ENCODE measurements around the gene ARRB1.
"Not testable (repeated sequence)": the region's sequence is repeated elsewhere in the genome, so short reads cannot be mapped to it uniquely, and the experiment has no call there.

Gene ARRB1

GRCh38 chr11:75369560-75370255 lies 18.2 kb upstream of the ARRB1 start:
- no peak for DNase-seq

DNA sequence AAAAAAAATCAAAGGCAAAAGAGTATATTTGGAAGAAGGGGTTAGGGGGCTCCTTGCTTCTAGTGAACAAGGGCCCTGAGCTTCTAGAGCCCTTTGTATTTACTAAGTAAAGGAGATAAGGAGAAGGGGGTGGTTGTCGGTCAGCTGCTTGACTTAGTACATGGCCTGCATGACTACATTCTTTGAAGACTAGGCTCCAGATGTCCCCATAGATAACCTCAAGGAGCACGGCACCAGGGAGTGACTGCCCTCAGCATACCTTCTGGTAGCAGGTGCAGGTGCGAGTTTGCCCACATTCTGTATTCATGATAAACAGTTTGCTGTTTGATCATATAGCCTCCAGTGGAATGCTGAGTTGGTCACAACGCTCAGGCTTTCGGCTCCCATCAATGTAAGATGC lies 15.4 kb upstream of the ARRB1 start:
- not testable (repeated sequence) for DNase-seq

GRCh38 chr11:75365711-75366181 lies 14.3 kb upstream of the ARRB1 start:
- no peak for DNase-seq

DNA sequence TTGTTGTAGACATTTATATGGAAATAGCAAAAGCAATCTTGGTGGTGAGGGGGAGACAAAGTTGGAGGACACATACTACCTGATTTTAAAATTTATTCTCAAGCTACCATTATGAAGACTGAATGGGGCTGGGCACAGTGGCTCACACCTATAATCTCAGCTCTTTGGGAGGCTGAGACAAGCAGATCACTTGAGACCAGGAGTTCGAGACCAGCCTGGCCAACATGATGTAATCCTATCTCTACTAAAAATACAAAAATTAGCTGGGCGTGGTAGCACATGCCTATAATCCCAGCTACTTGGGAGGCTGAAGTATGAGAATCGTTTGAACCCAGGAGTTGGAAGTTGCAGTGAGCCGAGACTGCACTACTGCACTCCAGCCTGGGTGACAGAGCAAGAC lies 10.8 kb upstream of the ARRB1 start:
- DNase-seq = not testable (repeated sequence)

GRCh38 chr11:75356613-75357012 lies 5.2 kb upstream of the ARRB1 start:
- DNase-seq = no peak

DNA sequence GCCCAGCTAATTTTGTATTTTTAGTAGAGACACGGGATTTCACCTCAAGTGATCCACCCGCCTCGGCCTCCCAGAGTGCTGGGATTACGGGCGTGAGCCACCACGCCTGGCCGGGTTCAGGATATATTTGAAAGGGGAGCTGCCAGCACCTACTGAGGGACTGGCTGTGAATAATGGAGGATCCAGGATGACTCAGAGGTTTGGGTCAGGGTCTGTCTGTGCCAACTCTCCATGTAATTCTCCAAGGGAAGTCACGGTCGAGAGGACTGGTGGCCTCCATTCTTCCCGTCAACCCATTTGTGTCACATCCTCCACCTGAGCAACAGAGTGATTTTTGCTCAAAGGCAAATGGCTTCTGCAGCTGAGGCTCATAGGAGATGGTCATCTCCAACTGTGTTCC lies 3.6 kb upstream of the ARRB1 start:
- no peak for DNase-seq

DNA sequence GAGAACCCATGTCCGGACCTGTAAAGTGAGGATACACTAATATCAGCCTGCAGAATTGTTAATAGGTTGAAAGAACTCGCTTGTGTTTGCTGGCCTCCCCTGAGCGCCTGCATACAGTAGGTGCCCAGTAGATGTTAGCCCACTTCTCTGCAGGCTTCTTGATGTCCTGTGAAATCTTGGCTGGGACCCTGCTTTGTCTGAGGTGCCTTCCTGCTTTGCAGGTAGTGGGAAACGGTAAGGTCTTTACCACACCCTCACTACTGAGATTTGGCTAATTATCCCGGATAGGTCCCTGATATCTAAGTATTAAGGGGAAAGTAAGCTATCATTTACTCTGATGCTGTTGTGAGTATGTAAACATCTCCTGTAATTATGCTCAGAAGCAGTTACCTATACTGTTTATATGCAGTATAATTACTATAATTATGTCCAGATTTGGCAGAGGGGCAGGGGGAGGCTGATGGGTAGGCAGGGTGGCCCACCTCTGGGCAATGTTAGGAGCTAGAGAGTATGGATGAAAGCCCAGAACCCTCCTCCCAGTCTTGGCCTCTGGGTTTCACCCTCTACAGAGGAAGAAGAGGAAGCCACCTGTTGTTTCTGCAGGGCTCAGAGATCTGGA lies 1.2 kb upstream of the ARRB1 start:
- DNase-seq = no peak

DNA sequence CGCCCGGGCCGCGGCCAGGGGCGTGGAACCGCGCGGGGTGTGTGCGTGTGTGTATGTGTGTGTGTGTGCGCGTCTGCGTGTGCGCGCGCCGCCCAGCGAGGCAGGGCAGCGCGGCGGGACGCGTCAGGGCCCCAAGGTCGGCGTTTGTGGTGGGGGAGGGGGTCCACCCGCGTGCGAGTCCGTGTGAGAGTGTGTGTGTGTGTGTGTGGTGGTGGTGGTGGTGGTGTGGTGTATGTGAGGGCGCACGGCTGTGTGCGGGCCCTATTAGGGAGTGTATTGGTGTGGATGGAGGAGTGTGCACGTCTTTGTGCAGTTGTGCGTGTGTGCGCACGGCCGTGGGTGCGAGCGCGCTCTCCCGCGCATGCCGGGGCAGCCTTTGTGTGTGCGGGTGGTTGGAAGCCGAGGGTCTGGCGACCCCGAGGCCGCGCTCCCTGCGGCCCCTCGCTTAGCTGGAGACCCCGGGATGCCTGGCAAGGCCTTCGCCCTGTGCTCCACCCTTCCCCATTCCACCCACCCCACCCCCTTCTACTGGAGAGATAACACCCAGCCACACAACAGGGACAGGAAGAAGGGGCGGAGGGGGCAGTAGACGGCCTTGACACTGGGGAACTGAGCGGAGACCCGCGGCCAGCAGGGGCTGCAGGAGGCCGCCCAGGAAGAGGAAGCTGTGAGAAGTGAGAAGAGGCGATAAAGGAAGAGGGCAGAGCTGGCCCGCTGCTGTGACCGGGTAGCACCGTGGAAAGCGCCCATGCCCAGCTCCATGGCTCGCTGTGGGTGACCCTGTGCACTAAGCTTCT lies 528 bp upstream of the ARRB1 start:
- peak; percentile 72 for DNase-seq

- DNase-seq = no peak
Measured at GRCh38 chr11:75350743-75351540, 519 bp downstream of the ARRB1 start.

DNA sequence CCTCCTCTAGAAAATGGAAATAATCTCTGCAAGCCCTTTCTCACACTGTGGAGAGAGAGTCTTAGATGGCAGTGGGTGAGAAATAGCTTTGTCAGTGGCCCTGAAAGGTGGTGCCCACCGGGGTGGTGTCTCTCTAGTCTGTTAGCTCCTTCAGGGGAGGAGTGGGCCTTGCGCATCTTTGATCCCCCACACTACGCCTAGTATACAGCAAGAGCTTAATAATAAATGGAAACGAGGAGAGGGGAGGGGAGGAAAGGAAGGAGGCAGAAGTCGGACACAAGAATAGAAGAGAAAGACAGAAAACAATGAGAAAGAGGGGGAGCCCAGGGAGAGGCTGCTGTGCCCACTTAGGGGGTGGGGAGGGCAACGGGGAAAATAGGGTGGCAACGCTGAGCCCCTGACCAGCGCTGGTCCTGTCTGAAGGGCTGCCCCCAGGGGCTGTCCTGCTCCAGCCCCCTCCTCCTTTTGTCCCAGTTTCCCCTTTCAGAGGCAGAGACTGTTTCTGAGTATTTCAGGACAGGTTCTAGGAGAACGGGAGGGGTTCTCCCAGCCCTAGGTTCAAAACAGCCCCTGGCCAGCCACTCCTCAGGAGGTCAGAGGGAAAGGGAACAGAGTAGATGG lies 1.2 kb downstream of the ARRB1 start:
- DNase-seq = no peak

- no peak for DNase-seq
Measured at GRCh38 chr11:75349521-75350116, 1.8 kb downstream of the ARRB1 start.

DNA sequence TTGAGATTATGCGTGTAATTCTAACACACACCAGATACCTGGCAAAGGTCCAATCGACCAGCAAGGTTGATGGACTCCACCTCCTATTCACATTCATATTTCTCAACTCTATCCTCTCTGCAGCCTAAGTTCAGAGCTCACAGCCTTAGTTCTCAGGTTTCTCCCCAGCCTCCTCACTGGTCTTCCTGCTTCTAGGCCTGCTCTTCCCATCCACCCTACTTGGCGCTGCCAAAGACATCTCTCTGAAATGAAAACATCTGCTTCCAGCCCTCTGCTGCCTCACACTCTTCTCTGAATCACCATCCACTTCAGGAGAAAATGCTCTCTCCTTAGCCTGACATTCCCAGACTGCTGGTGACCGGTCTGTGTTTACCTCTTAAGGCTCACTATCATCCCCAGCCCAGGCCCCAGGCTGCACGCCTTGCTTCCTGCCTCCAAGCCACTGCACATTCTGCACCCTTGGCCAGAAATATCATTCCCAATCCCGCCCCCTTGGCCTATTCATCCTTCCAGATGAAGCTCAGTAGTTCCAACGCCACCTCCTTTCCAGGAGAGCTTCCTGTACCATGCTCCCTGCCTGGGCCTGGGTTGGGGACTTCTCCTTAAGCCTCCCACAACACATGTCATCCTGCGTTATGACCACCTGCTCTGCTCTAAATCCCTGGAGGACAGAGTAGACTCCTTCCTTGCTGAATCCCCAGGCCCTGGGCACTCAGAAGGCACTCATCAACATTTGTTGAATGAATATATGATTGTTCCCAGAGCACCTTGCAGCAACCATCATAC lies 3.5 kb downstream of the ARRB1 start:
- DNase-seq = peak; percentile 67

GRCh38 chr11:75346912-75347647 lies 4.4 kb downstream of the ARRB1 start:
- DNase-seq = no peak

DNA sequence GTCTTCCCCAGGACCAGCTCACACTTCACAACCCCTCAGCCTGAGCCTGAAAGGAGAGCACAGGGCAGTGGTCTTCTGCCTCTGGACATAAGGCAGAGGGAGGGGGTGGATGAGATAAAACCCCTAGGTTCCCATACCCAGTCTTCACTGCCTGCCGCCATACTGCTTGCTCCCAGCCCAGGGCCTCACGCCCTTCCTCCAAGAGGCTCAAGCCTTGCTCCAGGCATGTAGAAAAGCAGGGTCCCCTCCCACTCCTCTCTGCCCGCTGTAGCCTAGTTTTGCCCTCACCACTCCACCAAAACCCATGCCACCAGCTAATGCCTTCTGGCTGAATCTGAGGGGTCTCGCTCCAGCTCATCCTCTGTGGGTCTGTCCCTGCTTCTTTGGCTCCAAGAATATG lies 5.2 kb downstream of the ARRB1 start:
- no peak for DNase-seq

GRCh38 chr11:75345455-75346160 lies 5.9 kb downstream of the ARRB1 start:
- DNase-seq = no peak

- no peak for DNase-seq
Measured at GRCh38 chr11:75344761-75345454, 6.6 kb downstream of the ARRB1 start.

DNA sequence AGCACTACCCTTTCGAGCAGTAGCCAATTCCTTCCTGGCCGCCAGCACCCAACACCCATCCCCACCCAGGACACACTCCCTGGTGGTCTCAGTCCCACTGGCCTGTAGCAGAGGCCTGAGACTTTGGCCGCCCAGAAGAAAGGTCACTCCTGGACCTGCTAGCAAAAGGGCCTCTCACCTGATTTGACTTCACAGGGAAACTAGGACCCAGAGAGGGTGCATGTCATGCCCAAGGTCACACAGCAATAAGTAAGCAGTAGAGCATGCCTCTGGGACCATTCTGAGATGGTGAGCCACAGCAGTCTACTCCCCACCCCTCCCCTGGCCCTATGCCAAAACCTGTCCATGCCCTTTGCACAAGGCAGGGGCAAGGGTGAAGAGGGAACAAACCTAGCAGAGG lies 7.3 kb downstream of the ARRB1 start:
- DNase-seq = no peak

DNA sequence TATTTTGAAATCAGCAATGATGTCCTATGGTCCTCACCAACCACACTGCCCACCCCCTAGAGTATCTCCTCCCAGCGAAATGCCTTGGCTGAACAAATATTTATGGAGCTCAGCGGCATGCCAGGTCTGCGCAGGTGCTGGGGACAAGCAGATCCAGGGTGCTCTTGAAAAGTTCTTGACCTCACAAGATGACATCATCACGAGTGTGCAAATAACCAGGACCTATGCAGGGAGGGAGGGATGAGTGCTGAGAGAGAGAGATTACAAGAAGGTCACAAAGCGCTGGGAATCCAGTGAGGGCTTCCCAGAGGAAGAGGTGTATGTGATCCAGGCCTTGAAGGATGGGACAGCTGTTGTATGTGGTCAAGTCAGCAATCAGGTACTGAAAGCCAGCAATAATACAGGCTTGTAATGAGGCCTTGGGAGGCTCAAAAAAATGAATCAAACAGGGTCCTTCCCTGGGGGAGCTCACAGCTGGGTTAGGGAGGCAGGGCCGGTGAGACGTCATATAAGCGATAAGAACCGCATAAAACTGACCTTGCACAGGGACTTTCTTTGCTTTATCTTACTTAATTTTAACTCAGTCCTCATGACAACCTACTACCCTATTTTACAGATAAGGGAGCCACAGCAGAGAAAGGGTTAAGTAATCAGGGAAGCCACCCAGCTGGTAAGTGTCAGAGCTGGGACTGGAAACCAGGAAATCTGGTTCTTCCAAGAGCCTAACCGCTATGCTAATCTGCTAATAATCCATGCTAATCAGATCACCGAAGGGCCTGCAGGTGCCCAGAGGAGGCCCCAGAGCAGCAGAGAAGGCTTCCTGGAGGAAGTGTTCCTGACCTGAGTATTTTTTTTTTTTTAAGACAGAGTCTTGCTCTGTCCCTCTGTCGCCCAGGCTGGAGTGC lies 8.2 kb downstream of the ARRB1 start:
- no peak for DNase-seq

Measured in left hindlimb (tissue), 1 donor.